Prostate gland (tissue), 2 donors: ENCODE results near the gene SLC12A5.

Source experiments
- CTCF ChIP-seq, 4 experiments: fragments of 200-600 bp in 2 of 4; fragments of 450-650 bp in 2 of 4; sonication (generic) in 2 of 4; IDR thresholded peaks; 1 replicate in 3 of 4; 2 replicates in 1 of 4; pipeline ENCODE4 v1.5.1; 2016 to 2019; ENCODE audit warnings: antibody characterized with exemption in 4 of 4, mild to moderate bottlenecking in 2 of 4, moderate library complexity in 2 of 4
- POLR2A ChIP-seq: fragments of 450-650 bp; IDR thresholded peaks from one replicate; pipeline ENCODE4 v1.6.1; 2016; ENCODE audit warnings: antibody characterized with exemption, mild to moderate bottlenecking
- POLR2AphosphoS5 ChIP-seq: sonication (generic); formaldehyde crosslinking; IDR thresholded peaks from one replicate; pipeline ENCODE4 v1.6.1; 2017; ENCODE audit warnings: antibody characterized with exemption

- TF ChIP-seq POLR2A = no peak
- no peak for TF ChIP-seq CTCF (IDR thresholded peaks at IDR 0.05)
- TF ChIP-seq POLR2AphosphoS5 = no peak
These were observed 33.1 kb downstream of the SLC12A5 start for GRCh38 chr20:46062151-46062550.
